Measurements from ENCODE around the gene SORCS2. TPM values are rescaled to one million over a fixed set of nuclear protein-coding genes. Genes with fewer than 3 reads are reported as not detected.

SORCS2 gene
- total and polyA plus RNA-seq, 2 of the 8 experiments (the other 6 are each of a cell fraction or from before 2014, with no cell fraction given): 0.36 to 1.8 TPM

GRCh38 chr4:7649411-7649740, 457.0 kb downstream of the SORCS2 start:
- DNase-seq (ENCODE audit: low read depth in 1 of 2, low spot score in 2 of 2): no peak
- ChIA-PET CTCF (ENCODE audit: partially characterized antibody) (no interaction called here), POLR2A (ENCODE audit: partially characterized antibody) (no interaction called here)
- H3K27ac ChIP-seq (ENCODE audit: low read depth, low read length): no peak overlapping the region
- TF ChIP-seq MAFK (IDR thresholded peaks at IDR 0.05; ENCODE audit: low read depth, low read length) (no peak), POLR2A (IDR thresholded peaks at IDR 0.05; ENCODE audit: control extremely low read depth in 1 of 2, low read depth in 2 of 2, low read length in 2 of 2) (no peak), EP300 (IDR thresholded peaks at IDR 0.05; ENCODE audit: borderline replicate concordance in 1 of 2, low read depth in 2 of 2, low read length in 2 of 2) (no peak), KDM5A (IDR thresholded peaks at IDR 0.05; ENCODE audit: low read length) (no peak), ASH2L (IDR thresholded peaks at IDR 0.05; ENCODE audit: low read length) (no peak), BCL11A (IDR thresholded peaks at IDR 0.05; ENCODE audit: low read depth in 2 of 2, low read length in 2 of 2) (no peak), SIRT6 (IDR thresholded peaks at IDR 0.05; ENCODE audit: low read length) (no peak), BRCA1 (IDR thresholded peaks at IDR 0.05; ENCODE audit: low read depth, low read length) (no peak), SIX5 (IDR thresholded peaks at IDR 0.05; ENCODE audit: low read depth, low read length) (no peak), JUND (IDR thresholded peaks at IDR 0.05; ENCODE audit: low read length) (no peak), TCF12 (IDR thresholded peaks at IDR 0.05; ENCODE audit: low read depth, low read length) (no peak)
- TF ChIP-seq, protein P1, sequence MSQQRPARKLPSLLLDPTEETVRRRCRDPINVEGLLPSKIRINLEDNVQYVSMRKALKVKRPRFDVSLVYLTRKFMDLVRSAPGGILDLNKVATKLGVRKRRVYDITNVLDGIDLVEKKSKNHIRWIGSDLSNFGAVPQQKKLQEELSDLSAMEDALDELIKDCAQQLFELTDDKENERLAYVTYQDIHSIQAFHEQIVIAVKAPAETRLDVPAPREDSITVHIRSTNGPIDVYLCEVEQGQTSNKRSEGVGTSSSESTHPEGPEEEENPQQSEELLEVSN (IDR thresholded peaks at IDR 0.05): no peak
- TF ChIP-seq, protein P2, sequence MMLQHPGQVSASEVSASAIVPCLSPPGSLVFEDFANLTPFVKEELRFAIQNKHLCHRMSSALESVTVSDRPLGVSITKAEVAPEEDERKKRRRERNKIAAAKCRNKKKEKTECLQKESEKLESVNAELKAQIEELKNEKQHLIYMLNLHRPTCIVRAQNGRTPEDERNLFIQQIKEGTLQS (IDR thresholded peaks at IDR 0.05; ENCODE audit: insufficient read depth, low read depth, low read length): no peak
- H2BK12ac ChIP-seq (ENCODE audit: low read depth, low read length): no peak overlapping the region
- H3K23me2 ChIP-seq (ENCODE audit: low read depth, low read length): no peaks in the 10 kb centered on the region
- no peak overlapping the region for H2AFZ ChIP-seq (ENCODE audit: low read length)
- H3K36me3 ChIP-seq (ENCODE audit: control insufficient read depth in 2 of 4, insufficient read depth in 4 of 4, low read length in 3 of 4): no peaks in the 10 kb centered on the region
- H3K27me3 ChIP-seq (replicated peaks in 1 of 4; ENCODE audit: control insufficient read depth in 3 of 4, extremely low read depth in 1 of 4, insufficient read depth in 3 of 4, low read length in 3 of 4): no peaks in the 10 kb centered on the region
- no peak overlapping the region for H3K4me3 ChIP-seq (ENCODE audit: extremely low read depth in 1 of 4, insufficient read depth in 2 of 4, low read depth in 3 of 4, low read length in 4 of 4)
- H2BK15ac ChIP-seq (ENCODE audit: low read length): peak overlapping the region; percentile 61; the same call in 1 of the 2 replicates
- H4K8ac ChIP-seq (ENCODE audit: extremely low read depth, insufficient read depth, low read length): no peak overlapping the region
- no peaks in the 10 kb centered on the region for H3K79me1 ChIP-seq (ENCODE audit: low read depth, low read length)
- no peak overlapping the region for H3K18ac ChIP-seq (ENCODE audit: extremely low read depth, low read length)
- H3K4me1 ChIP-seq (replicated peaks in 1 of 4; ENCODE audit: control insufficient read depth in 3 of 4, insufficient read depth in 4 of 4, low read length in 3 of 4): peaks cover 0 to 14% (median 10%) of the 10 kb centered on the region in 4 experiments; a peak in 6 of 7 replicates
- no peak overlapping the region for H4K91ac ChIP-seq (replicated peaks; ENCODE audit: insufficient read length, low read length)
- H3K9me3 ChIP-seq (ENCODE audit: insufficient read depth in 2 of 2, low read depth in 1 of 2, low read length in 1 of 2): peaks cover 2 to 4% of the 10 kb centered on the region in 2 experiments; a peak in 3 of 4 replicates
- no peak overlapping the region for H2BK120ac ChIP-seq (replicated peaks; ENCODE audit: low read depth, low read length)
- no peak for FAIRE-seq
- H3K79me2 ChIP-seq (ENCODE audit: control insufficient read depth in 1 of 2, insufficient read depth in 2 of 2, low read length in 2 of 2): no peaks in the 10 kb centered on the region
- H4K20me1 ChIP-seq (replicated peaks in 1 of 2; ENCODE audit: control insufficient read depth in 1 of 2, insufficient read depth in 2 of 2, low read length in 2 of 2): no peaks in the 10 kb centered on the region
- H2BK20ac ChIP-seq (ENCODE audit: low read length): no peak overlapping the region
- H3K56ac ChIP-seq (replicated peaks; ENCODE audit: insufficient read length, low read depth, low read length): no peak overlapping the region
- no peak overlapping the region for H3K14ac ChIP-seq (ENCODE audit: insufficient read length)
- H3K4ac ChIP-seq (replicated peaks; ENCODE audit: insufficient read length, low read depth, low read length): no peak overlapping the region
- no peak overlapping the region for H3K23ac ChIP-seq (ENCODE audit: insufficient read length)
- H2AK5ac ChIP-seq (ENCODE audit: low read depth, low read length): no peak overlapping the region
- H3K9ac ChIP-seq (replicated peaks in 1 of 4; ENCODE audit: extremely low read depth in 1 of 4, low read depth in 3 of 4, low read length in 3 of 4): no peak overlapping the region
- WGBS, 2 experiments (ENCODE audit: extremely low coverage in 1 of 2, insufficient coverage in 1 of 2, insufficient read length in 1 of 2, insufficient replicate concordance in 2 of 2, low coverage in 1 of 2, low lambda C conversion rate in 2 of 2, missing lambda C conversion rate in 1 of 2): 82% methylated on average over 4 of the region's 5 CpGs; no CpG with 5 or more reads in 1 of the 2 experiments
- no peak overlapping the region for H3K4me2 ChIP-seq (ENCODE audit: insufficient read depth in 1 of 2, low read depth in 2 of 2, low read length in 2 of 2)
- no peak overlapping the region for H4K5ac ChIP-seq (ENCODE audit: insufficient read length, low read depth, low read length)
- H2BK5ac ChIP-seq (ENCODE audit: low read depth, low read length): no peak overlapping the region
